GM12878 (cell line): ENCODE data around the gene UNC5CL.

Experiments used
- MTA2 ChIP-seq: fragments of 450-650 bp; IDR thresholded peaks from 2 replicates; pipeline ENCODE4 v1.6.1; 2016; ENCODE audit warnings: low read depth, mild to moderate bottlenecking, moderate library complexity
- TCF12 ChIP-seq: IDR thresholded peaks from 2 replicates; pipeline ENCODE4 v1.6.1; 2011; ENCODE audit warnings: low read depth, mild to moderate bottlenecking, low read length
- TF ChIP-seq, protein P1 (sequence below): IDR thresholded peaks from 2 replicates; pipeline ENCODE4 v1.6.1; 2011; ENCODE audit warnings: mild to moderate bottlenecking, low read depth, low read length, moderate library complexity; ENCODE audit not compliant: insufficient replicate concordance

DNA sequence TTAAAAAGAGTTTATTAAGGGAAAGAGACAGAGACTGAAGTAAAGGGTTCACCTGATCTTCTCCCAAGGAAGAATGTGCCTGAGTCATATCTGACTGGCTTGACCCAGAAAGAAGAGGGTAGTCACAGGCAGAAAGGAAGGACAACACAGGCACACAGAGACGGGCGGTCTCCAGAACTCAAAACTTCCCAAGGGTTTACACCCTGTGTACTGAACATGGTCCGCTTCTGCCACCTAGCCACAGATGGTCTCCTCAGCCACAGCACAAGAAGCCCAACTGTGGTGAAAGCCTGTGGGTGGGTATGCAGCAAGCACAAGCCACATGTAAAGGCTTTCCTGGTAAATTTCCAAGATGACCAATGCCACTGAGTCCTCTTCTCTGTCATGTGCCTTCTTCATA is 17.2 kb downstream of the UNC5CL start:
- TF ChIP-seq, protein P1, sequence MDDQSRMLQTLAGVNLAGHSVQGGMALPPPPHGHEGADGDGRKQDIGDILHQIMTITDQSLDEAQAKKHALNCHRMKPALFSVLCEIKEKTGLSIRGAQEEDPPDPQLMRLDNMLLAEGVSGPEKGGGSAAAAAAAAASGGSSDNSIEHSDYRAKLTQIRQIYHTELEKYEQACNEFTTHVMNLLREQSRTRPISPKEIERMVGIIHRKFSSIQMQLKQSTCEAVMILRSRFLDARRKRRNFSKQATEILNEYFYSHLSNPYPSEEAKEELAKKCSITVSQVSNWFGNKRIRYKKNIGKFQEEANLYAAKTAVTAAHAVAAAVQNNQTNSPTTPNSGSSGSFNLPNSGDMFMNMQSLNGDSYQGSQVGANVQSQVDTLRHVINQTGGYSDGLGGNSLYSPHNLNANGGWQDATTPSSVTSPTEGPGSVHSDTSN, result no peak
- TF ChIP-seq TCF12 (no peak), MTA2 (no peak)
